ENCODE measurements around the gene EPHA2.

DNA sequence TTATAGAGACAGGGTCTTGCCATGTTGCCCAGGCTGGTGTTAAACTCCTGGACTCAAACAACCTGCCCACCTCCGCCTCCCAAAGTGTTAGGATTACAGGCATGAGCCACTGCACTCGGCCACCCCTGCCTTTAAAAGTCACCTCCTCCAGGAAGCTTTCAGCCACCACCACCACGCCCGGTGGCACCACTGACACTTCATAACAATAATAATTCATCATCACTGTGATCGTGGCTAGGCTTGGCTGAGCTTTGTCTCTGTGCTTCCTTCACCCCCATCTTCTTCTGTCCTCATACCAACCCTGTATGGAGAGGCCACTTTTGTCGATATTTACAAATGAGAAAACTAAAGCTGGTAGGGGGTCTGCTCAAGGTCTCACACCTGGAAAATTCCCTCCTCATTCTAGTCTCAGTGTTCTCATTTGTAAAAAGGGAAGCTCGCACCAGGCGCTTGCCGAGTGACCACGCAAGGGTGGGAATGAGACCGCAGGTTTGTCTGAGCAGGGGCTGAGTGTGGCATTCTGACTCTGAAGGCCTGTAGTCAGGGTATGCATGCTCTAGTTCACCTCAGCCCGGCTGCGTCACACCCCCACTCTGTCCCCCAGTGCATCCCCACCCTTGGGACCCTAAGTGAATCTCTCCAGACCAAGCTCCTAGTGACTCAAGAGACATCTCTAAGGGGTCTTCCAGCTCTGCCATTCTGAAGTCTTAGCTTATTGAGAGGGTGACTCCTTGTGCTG is 12.9 kb upstream of the EPHA2 start:
- TF ChIP-seq, protein P1, sequence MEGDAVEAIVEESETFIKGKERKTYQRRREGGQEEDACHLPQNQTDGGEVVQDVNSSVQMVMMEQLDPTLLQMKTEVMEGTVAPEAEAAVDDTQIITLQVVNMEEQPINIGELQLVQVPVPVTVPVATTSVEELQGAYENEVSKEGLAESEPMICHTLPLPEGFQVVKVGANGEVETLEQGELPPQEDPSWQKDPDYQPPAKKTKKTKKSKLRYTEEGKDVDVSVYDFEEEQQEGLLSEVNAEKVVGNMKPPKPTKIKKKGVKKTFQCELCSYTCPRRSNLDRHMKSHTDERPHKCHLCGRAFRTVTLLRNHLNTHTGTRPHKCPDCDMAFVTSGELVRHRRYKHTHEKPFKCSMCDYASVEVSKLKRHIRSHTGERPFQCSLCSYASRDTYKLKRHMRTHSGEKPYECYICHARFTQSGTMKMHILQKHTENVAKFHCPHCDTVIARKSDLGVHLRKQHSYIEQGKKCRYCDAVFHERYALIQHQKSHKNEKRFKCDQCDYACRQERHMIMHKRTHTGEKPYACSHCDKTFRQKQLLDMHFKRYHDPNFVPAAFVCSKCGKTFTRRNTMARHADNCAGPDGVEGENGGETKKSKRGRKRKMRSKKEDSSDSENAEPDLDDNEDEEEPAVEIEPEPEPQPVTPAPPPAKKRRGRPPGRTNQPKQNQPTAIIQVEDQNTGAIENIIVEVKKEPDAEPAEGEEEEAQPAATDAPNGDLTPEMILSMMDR (IDR thresholded peaks at IDR 0.05): no peak
- no peak for TF ChIP-seq POLR2A (IDR thresholded peaks at IDR 0.05)
- TF ChIP-seq POLR2AphosphoS5 (IDR thresholded peaks at IDR 0.05; ENCODE audit: insufficient read depth in 1 of 2, low read depth in 1 of 2): no peak
